ENCODE data around the gene TP53TG5. TPM values are rescaled to one million over a fixed set of nuclear protein-coding genes. Genes with fewer than 3 reads are reported as not detected.

TP53TG5 gene
- polyA plus RNA-seq, 1 donor (not counting 4 experiments of a cell fraction or from before 2014, with no cell fraction given), result not detected

GRCh38 chr20:45400346-45401031, 22.4 kb upstream of the TP53TG5 start:
- no peak overlapping the region for H3K4me2 ChIP-seq (ENCODE audit: control insufficient read depth, extremely low read depth, insufficient read depth, low read depth, low read length)
- H3K27me3 ChIP-seq (ENCODE audit: control insufficient read depth, extremely low read depth, insufficient read depth, low read length), result peaks cover 2% of the 10 kb centered on the region
- no peaks in the 10 kb centered on the region for H3K36me3 ChIP-seq (ENCODE audit: control insufficient read depth in 2 of 2, extremely low read depth in 1 of 2, insufficient read depth in 2 of 2, low read length in 2 of 2)
- no peaks in the 10 kb centered on the region for H3K79me2 ChIP-seq (ENCODE audit: control insufficient read depth, insufficient read depth, low read length)
- H3K27ac ChIP-seq (ENCODE audit: control insufficient read depth, insufficient read depth, low read length), result no peak overlapping the region
- dilution Hi-C loops (cut with MboI; ENCODE audit: extremely low pct_ligation_motif_present, low sequenced_read_pairs), result no loop called here
- H4K20me1 ChIP-seq (ENCODE audit: control insufficient read depth, extremely low read depth, insufficient read depth, low read length), result no peaks in the 10 kb centered on the region
- no peaks in the 10 kb centered on the region for H3K9me1 ChIP-seq (ENCODE audit: control insufficient read depth, extremely low read depth, insufficient read depth, low read length)
- no peaks in the 10 kb centered on the region for H3K4me1 ChIP-seq (ENCODE audit: control insufficient read depth, extremely low read depth, insufficient read depth, low read length)
- FAIRE-seq (no peak), DNase-seq (ENCODE audit: low read depth, low spot score) (no peak)
- peaks cover 7% of the 10 kb centered on the region for H3K9me3 ChIP-seq (ENCODE audit: control insufficient read depth, low read depth, low read length)
- H2AFZ ChIP-seq (ENCODE audit: control insufficient read depth, low read length), result no peak overlapping the region
- H3K4me3 ChIP-seq (ENCODE audit: control insufficient read depth in 2 of 3, extremely low read depth in 1 of 3, insufficient read depth in 2 of 3, low read depth in 1 of 3, low read length in 3 of 3), result no peak overlapping the region
- H3K9ac ChIP-seq (ENCODE audit: control insufficient read depth, extremely low read depth, insufficient read depth, low read length), result no peak overlapping the region
- TF ChIP-seq EZH2 (IDR thresholded peaks at IDR 0.05; ENCODE audit: low read length) (no peak), CTCF (optimal IDR thresholded peaks at IDR 0.05 in 1 of 3, IDR thresholded peaks at IDR 0.05 in 1 of 3, conservative IDR thresholded peaks at IDR 0.05 in 1 of 3; ENCODE audit: extremely low read depth in 1 of 3, insufficient read depth in 2 of 3, low read length in 3 of 3) (no peak)

- Histone ChIP-seq H3K4me3 (ENCODE audit: control insufficient read depth in 2 of 3, extremely low read depth in 1 of 3, insufficient read depth in 2 of 3, low read depth in 1 of 3, low read length in 3 of 3) (no peak overlapping the region), H3K9me1 (ENCODE audit: control insufficient read depth, extremely low read depth, insufficient read depth, low read length) (no peaks in the 10 kb centered on the region), H3K36me3 (ENCODE audit: control insufficient read depth in 2 of 2, extremely low read depth in 1 of 2, insufficient read depth in 2 of 2, low read length in 2 of 2) (no peaks in the 10 kb centered on the region), H3K79me2 (ENCODE audit: control insufficient read depth, insufficient read depth, low read length) (no peaks in the 10 kb centered on the region), H3K9ac (ENCODE audit: control insufficient read depth, extremely low read depth, insufficient read depth, low read length) (no peak overlapping the region), H4K20me1 (ENCODE audit: control insufficient read depth, extremely low read depth, insufficient read depth, low read length) (no peaks in the 10 kb centered on the region), H3K4me1 (ENCODE audit: control insufficient read depth, extremely low read depth, insufficient read depth, low read length) (no peaks in the 10 kb centered on the region), H3K4me2 (ENCODE audit: control insufficient read depth, extremely low read depth, insufficient read depth, low read depth, low read length) (no peak overlapping the region), H3K27ac (ENCODE audit: control insufficient read depth, insufficient read depth, low read length) (no peak overlapping the region), H3K9me3 (ENCODE audit: control insufficient read depth, low read depth, low read length) (peaks cover 7% of the 10 kb centered on the region), H3K27me3 (ENCODE audit: control insufficient read depth, extremely low read depth, insufficient read depth, low read length) (no peaks in the 10 kb centered on the region), H2AFZ (ENCODE audit: control insufficient read depth, low read length) (no peak overlapping the region)
- FAIRE-seq, result no peak
- dilution Hi-C loops (cut with MboI; ENCODE audit: extremely low pct_ligation_motif_present, low sequenced_read_pairs), result no loop called here
- no peak for DNase-seq (ENCODE audit: low read depth, low spot score)
- TF ChIP-seq CTCF (optimal IDR thresholded peaks at IDR 0.05 in 1 of 3, IDR thresholded peaks at IDR 0.05 in 1 of 3, conservative IDR thresholded peaks at IDR 0.05 in 1 of 3; ENCODE audit: extremely low read depth in 1 of 3, insufficient read depth in 2 of 3, low read length in 3 of 3), result no peak
- TF ChIP-seq EZH2 (IDR thresholded peaks at IDR 0.05; ENCODE audit: low read length), result no peak
These were observed 20.9 kb upstream of the TP53TG5 start for GRCh38 chr20:45399018-45399417.

All from keratinocyte (primary cell).